NT2/D1 (cell line): ENCODE measurements around the gene POLR2E.

Source experiments
- DNase-seq: peaks from one replicate; pipeline ENCODE4 v3.0.0-alpha.2; 2011; ENCODE audit warnings: low read depth, low spot score
- H3K27me3 ChIP-seq: 2 replicates; pipeline ENCODE4 v1.6.0; 2011; ENCODE audit warnings: mild to moderate bottlenecking; ENCODE audit not compliant: insufficient read length, insufficient read depth
- H3K36me3 ChIP-seq: 2 replicates; pipeline ENCODE4 v1.6.1; 2011; ENCODE audit warnings: mild to moderate bottlenecking, low read length, mixed read lengths; ENCODE audit not compliant: insufficient read depth, insufficient read length
- H3K4me1 ChIP-seq: 2 replicates; pipeline ENCODE4 v1.5.1; 2011; ENCODE audit not compliant: insufficient read depth, insufficient read length
- H3K4me3 ChIP-seq: 2 replicates; pipeline ENCODE4 v1.5.1; 2011; ENCODE audit warnings: low read depth; ENCODE audit not compliant: insufficient read length
- H3K9ac ChIP-seq: 2 replicates; pipeline ENCODE4 v1.6.0; 2011; ENCODE audit warnings: low read depth; ENCODE audit not compliant: insufficient read length
- H3K9me3 ChIP-seq: 2 replicates; pipeline ENCODE4 v1.5.1; 2011; ENCODE audit warnings: mild to moderate bottlenecking, low read length; ENCODE audit not compliant: insufficient read depth
- SUZ12 ChIP-seq: IDR thresholded peaks from 2 replicates; pipeline ENCODE4 v1.6.1; 2011; ENCODE audit not compliant: insufficient read length, insufficient read depth; ENCODE audit errors: extremely low read depth
- YY1 ChIP-seq: IDR thresholded peaks from 2 replicates; pipeline ENCODE4 v1.6.1; 2011; ENCODE audit not compliant: insufficient read length, insufficient read depth
- ZNF274 ChIP-seq: IDR thresholded peaks from 2 replicates; pipeline ENCODE4 v1.6.1; 2011; ENCODE audit warnings: mild to moderate bottlenecking, low read depth, low read length

The POLR2E gene

DNA sequence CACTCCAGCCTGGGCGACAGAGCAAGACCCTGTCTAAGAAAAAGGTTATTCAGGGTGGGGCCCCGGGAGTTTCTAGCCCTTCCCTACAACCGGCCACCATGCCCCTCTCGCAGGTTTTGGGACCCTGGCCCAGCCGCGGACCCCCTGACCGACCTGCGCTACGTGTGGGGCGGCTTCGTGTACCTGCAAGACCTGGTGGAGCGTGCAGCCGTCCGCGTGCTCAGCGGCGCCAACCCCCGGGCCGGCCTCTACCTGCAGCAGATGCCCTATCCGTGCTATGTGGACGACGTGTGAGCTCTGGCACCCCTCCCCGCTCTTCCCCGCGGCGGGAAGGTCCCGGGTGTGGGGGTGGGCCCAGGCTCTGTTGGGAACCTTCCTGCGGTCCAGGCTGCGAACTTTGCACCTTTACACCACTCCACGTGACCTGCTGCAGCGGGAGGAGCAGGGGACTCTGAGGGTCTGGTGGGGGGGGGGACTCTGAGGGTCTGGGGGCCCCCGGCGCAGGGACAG is 49.0 kb downstream of the POLR2E start:
- H3K27me3 ChIP-seq: no peaks in the 10 kb centered on the region
- H3K4me3 ChIP-seq: no peak overlapping the region
- no peak for TF ChIP-seq SUZ12
- TF ChIP-seq YY1: no peak
- no peak for TF ChIP-seq ZNF274
- no peak for DNase-seq
- peaks cover 12% of the 10 kb centered on the region for H3K4me1 ChIP-seq
- peaks cover 8% of the 10 kb centered on the region for H3K36me3 ChIP-seq
- H3K9me3 ChIP-seq: no peaks in the 10 kb centered on the region; the same call in 1 of the 2 replicates
- H3K9ac ChIP-seq: no peak overlapping the region

DNA sequence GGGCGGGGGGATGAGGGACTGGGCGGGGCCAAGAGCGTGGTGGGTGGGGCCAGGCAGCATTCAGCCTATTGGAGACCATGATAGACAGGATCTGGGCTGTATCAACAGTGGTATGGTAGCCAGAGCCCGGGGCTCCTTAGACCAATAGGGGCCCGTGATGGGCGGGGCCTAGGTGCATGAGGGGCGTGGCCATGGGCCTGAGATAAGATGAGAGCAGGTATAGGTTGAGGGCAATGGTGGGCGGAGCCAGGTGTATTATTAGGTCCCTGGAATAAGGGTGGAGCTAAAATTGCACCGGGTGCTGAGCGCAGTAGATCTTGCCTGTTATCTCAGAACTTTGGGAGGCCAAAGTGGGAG is 50.0 kb downstream of the POLR2E start:
- Histone ChIP-seq H3K9me3 (no peaks in the 10 kb centered on the region; the same call in 1 of the 2 replicates), H3K9ac (no peak overlapping the region), H3K36me3 (peaks cover 8% of the 10 kb centered on the region), H3K27me3 (no peaks in the 10 kb centered on the region), H3K4me1 (peaks cover 14% of the 10 kb centered on the region), H3K4me3 (no peak overlapping the region)
- DNase-seq: no peak
- TF ChIP-seq SUZ12 (no peak), YY1 (no peak), ZNF274 (no peak)

DNA sequence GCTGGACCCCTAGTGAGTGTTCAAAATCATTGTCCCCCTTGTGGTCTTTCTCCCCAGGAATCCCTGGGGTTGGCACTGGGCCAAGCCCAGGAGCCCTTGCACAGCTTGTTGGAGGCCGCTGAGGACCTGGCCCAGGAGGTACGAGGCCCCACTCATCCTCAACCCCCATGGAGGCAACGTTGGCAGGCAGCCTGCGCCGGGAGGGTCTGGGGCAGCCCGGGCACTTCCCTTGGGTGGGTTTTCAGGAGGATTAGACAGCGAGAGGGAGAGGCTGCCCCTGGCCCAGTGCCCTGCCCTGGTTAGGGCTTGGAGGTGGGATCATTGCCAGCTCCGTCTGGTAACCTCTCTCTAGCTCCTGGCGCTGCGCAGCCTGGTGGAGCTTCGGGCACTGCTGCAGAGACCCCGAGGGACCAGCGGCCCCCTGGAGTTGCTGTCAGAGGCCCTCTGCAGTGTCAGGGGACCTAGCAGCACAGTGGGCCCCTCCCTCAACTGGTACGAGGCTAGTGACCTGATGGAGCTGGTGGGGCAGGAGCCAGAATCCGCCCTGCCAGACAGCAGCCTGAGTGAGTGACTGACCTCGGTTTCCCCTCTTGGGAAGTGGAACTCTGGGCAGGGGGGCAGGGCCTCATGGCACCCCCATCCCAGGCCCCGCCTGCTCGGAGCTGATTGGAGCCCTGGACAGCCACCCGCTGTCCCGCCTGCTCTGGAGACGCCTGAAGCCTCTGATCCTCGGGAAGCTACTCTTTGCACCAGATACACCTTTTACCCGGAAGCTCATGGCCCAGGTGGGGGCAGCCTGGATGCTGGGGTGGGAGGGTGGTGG is 52.3 kb downstream of the POLR2E start:
- peaks cover 20% of the 10 kb centered on the region for H3K4me1 ChIP-seq
- DNase-seq: no peak
- peaks cover 23% of the 10 kb centered on the region for H3K36me3 ChIP-seq
- H3K4me3 ChIP-seq: no peak overlapping the region
- no peak overlapping the region for H3K9ac ChIP-seq
- no peaks in the 10 kb centered on the region for H3K27me3 ChIP-seq
- H3K9me3 ChIP-seq: no peaks in the 10 kb centered on the region; the same call in 1 of the 2 replicates
- TF ChIP-seq ZNF274: no peak
- no peak for TF ChIP-seq SUZ12
- TF ChIP-seq YY1: no peak

DNA sequence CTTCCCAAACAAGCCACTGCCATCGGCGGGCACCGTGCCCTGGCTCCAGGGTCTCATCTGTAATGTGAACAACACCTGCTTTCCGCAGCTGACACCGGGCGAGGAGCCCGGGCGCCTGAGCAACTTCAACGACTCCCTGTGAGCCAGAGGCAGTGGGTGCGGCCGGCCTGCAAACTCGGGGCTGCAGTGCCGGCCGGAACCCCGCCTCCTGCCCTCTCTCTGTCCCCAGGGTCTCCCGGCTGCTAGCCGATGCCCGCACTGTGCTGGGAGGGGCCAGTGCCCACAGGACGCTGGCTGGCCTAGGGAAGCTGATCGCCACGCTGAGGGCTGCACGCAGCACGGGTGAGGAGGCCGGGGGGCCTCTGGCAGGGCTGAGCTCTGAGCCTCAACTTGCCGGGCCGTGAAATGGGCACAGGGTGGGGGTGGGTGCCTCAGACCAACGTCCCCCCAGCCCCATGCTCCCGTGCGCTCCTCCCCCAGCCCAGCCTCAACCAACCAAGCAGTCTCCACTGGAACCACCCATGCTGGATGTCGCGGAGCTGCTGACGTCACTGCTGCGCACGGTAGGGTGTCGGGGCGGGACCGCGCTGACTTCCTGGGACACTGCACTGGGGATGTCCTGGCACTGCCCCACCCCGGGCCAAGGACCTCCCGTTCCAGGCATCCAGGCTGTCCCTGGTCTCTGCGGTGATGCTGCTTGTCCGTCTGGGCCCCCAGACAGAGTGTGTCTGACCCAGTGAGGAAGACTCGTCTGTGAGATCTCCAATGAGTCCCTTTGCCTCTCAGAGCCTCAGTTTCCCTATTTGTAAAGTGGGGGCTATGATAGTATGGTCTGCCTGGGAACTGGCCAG is 53.1 kb downstream of the POLR2E start:
- H3K4me1 ChIP-seq: peaks cover 22% of the 10 kb centered on the region
- TF ChIP-seq YY1: no peak
- no peak for TF ChIP-seq SUZ12
- TF ChIP-seq ZNF274: no peak
- H3K9ac ChIP-seq: no peak overlapping the region
- no peak for DNase-seq
- peaks cover 29% of the 10 kb centered on the region for H3K36me3 ChIP-seq
- H3K4me3 ChIP-seq: no peak overlapping the region
- H3K9me3 ChIP-seq: no peaks in the 10 kb centered on the region; the same call in 1 of the 2 replicates
- H3K27me3 ChIP-seq: no peaks in the 10 kb centered on the region

DNA sequence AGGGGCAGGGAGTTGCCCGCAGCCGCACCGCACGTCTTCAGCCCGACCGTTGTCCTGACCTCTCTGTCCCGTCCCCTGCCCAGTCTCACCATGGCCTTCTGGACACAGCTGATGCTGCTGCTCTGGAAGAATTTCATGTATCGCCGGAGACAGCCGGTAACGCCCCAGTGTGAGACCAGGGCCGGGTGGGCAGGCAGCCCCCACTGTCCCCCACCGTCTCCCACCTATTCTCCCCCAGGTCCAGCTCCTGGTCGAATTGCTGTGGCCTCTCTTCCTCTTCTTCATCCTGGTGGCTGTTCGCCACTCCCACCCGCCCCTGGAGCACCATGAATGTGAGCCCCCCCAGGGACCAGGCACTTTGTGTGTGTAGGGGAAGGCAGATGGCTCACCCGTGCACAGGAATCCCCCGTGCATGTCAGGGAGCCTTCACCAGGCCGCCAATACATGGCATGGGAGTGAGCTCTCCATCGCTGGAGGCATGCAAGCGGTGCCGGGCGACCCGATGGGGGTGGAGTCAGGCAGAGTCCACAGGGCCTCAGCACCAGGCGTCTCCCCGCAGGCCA is 53.8 kb downstream of the POLR2E start:
- no peak for DNase-seq
- H3K9ac ChIP-seq: peak overlapping the region; percentile 23
- no peaks in the 10 kb centered on the region; the same call in 1 of the 2 replicates for H3K9me3 ChIP-seq
- H3K4me3 ChIP-seq: peak overlapping the region; percentile 89
- H3K36me3 ChIP-seq: peaks cover 35% of the 10 kb centered on the region
- no peak for TF ChIP-seq ZNF274
- TF ChIP-seq YY1: no peak
- TF ChIP-seq SUZ12: no peak
- peaks cover 22% of the 10 kb centered on the region for H3K4me1 ChIP-seq
- H3K27me3 ChIP-seq: no peaks in the 10 kb centered on the region

DNA sequence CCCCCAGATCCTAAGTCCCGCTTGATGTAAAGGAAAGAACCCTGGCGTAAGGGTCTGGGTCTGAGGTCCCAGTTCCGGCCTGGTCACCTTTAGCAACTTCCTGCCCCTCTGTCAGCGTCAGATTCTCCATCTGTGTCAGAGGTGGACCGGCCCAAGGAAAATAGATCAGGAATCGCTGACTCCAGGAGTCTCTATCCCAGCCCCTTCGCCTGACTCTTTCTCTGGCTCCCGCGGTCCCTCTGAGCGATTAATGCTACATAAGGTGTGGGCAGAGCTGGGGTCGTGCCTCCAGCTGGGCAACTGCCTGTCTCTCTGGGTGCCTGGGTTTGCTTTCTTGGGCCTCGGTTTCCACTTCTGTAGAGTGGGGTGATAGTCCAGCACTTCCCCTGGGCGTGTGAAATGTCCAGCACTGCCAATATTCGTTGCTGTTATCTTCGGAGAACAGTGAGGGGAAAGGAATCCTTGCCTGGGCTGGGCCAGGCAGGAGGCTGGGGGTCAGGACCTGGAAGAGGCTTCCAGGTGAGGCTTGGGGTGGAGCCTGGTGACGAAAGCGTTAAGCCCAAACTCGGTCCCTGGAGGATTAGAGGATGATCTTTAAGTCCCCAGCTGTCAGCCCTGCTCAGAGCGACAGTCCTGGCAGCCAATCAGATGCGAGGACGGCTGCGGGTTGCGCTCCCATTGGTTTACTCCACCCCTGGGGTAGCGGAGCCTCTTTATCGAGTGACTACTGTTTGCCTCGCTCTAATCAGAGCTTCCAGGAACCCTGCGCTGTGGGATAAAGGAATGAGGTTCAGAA is 54.5 kb downstream of the POLR2E start:
- H3K9ac ChIP-seq: peak overlapping the region; percentile 93
- H3K9me3 ChIP-seq: no peaks in the 10 kb centered on the region; the same call in 1 of the 2 replicates
- H3K4me1 ChIP-seq: peaks cover 22% of the 10 kb centered on the region
- peak overlapping the region; percentile 89 for H3K4me3 ChIP-seq
- H3K27me3 ChIP-seq: no peaks in the 10 kb centered on the region
- DNase-seq: peak; percentile 92
- TF ChIP-seq ZNF274: no peak
- H3K36me3 ChIP-seq: peaks cover 41% of the 10 kb centered on the region
